ENCODE data around the gene EFCAB6.

GRCh38 chr22:43711681-43712080 is 100.4 kb downstream of the EFCAB6 start:
- TF ChIP-seq SMARCA4 (IDR thresholded peaks at IDR 0.05) (no peak), ATF7 (IDR thresholded peaks at IDR 0.05) (no peak)

Measured in K562 (cell line).